GM18870 (cell line): Measurements from ENCODE around the gene IFI27.
A peak's percentile ranks its signal among the peaks of the same experiment; 100 is the strongest.
"Not testable (repeated sequence)": the region's sequence is repeated elsewhere in the genome, so short reads cannot be mapped to it uniquely, and the experiment has no call there.

ENCODE experiments used
- ATAC-seq: cut with Tn5 transposase; IDR thresholded peaks from one replicate; pipeline ENCODE4 v1.9.1; 2021; ENCODE audit warnings: moderate library complexity; ENCODE audit not compliant: unreplicated experiment

The IFI27 gene

GRCh38 chr14:94110552-94111181, at the start of gene IFI27:
Gene IFI27 (plus strand): TSS chr14:94110736.
- no peak for ATAC-seq

- ATAC-seq: no peak
These were observed 48.1 kb upstream of the IFI27 start for GRCh38 chr14:94062344-94062940.

DNA sequence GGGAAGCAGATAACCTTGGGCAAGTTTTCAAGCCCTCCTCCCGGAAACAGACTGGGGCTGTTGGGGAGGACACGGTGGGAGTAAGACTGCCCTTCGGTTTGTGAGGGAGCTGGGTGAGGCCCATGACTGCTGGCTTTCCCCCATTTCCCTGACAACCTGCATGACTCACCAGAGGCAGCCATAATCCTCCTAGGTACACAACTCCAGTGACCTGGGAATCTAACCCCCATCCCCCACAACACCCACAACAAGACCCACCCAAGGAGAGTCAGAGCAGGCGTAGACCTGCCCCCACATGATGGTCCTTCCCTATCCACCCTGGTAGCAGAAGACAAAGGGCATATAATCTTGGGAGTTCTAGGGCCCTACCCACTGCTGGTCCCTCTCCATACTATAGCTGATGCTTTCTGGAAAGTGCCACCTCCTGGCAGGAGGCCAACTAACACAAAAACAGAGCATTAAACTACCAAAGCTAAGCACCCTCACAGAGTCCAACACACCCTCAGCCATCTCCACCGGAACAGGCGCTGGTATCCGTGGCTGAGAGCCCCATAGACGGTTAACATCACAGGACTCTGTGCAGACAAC, 44.4 kb upstream of the IFI27 start:
- no peak for ATAC-seq

GRCh38 chr14:94072076-94072475, 38.5 kb upstream of the IFI27 start:
- ATAC-seq: not testable (repeated sequence)

- no peak for ATAC-seq
These were observed 36.0 kb upstream of the IFI27 start for GRCh38 chr14:94074534-94074933.

DNA sequence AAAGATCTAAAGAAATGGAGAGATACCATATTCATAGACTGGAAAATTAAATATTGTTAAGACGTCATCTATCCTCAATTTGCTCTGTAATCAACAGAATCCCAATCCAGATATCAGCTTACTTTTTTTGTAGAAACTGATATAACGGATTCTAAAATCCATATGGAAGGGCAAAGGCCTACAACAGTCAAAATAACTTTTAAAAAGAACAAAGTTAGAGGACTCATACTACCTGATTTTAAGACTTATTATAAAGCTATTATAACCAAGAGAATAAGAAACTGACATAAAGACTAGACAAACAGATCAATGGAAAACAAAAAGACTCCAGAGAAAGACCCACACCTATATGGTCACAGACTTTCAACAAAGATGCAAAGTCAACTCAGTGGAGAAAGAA, 35.5 kb upstream of the IFI27 start:
- no peak for ATAC-seq

- no peak for ATAC-seq
These were observed 33.3 kb upstream of the IFI27 start for GRCh38 chr14:94077111-94077821.

DNA sequence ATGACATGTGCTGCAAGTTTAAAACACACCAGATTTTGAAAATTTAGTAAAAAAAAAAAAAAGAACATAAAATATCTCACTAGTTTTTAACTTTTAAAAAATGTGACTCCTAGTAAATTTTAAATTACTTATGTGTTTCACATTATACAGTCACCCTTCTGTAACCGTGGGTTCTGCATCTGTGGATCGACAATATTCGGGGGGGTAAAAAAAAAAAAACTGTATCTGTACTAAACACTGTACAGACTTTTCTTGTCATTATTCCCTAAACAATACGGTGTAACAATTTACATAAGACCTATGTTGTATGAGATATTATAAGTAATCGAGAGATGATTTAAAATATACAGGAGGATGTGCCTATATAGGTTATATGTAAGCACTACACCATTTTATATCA, 32.7 kb upstream of the IFI27 start:
- no peak for ATAC-seq

- no peak for ATAC-seq
These were observed 30.5 kb upstream of the IFI27 start for GRCh38 chr14:94079891-94080620.

DNA sequence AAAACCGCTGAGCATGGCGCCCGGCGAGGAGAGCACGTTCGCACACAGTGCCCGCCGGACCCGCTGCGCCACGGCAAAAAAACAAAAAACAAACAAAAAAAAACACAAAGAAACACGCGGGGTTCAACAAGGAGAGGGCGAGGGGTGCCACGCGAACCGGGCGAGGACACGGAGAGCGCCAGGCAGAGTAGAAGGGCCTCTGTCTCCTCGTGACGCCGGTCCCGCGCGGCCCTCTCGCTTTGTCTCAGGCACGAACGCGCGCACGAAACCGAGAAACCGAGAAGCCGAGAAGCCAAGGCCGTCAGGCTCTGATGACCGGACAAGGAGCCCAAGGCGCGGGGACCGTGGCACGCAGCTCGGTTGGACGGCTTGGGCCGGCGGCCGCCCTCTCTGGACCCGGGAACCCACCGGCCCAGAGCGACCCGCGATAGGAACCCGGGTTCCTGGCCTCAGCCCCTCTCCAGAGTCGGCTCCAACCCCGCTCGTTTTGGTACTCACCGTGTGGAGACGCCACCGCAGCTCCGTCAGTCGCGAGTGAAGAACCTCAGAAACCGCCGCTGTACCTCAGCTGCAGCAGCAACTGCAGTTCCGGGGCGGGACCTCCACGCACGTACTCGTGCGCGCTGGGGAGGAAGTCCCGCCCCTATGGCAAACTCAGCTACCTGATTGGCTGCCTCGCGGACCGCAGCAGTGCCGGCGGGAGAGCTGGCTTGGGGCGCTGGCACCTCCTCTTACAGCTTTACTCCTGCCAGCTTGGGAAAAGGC, 29.7 kb upstream of the IFI27 start, which contains the start of the genes DDX24 and IFI27L1:
TSS of gene DDX24 (minus strand) at position 582 of the 765 bp plus-strand sequence. CDS start 1,460 bp downstream, outside the sequence.
TSS of gene IFI27L1 (plus strand) at position 690 of the 765 bp plus-strand sequence. CDS start 15,628 bp downstream, outside the sequence.
- peak; percentile 90 for ATAC-seq

- ATAC-seq: peak; percentile 30
These were observed 29.1 kb upstream of the IFI27 start for GRCh38 chr14:94081386-94081820.

DNA sequence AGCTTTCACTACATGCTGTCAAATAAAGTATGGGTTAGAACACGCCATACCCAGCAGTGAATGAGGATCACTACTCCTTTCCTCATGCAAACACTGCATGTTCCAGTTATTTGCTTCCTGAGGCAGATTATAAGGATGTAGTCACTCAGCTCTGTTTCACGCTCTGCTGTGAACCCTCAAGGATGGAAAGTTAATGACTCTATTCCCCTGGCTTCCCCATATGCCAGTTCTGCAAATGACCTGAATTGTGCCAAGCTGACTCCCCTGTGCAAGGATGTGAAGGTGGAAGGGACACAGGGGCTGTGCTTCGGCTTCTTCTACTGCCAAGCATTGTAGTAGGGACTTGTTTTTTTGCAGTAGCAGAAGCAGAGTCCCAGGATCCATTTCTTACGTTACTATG, 22.6 kb upstream of the IFI27 start:
- ATAC-seq: no peak

GRCh38 chr14:94088516-94088915, 22.0 kb upstream of the IFI27 start:
- no peak for ATAC-seq

DNA sequence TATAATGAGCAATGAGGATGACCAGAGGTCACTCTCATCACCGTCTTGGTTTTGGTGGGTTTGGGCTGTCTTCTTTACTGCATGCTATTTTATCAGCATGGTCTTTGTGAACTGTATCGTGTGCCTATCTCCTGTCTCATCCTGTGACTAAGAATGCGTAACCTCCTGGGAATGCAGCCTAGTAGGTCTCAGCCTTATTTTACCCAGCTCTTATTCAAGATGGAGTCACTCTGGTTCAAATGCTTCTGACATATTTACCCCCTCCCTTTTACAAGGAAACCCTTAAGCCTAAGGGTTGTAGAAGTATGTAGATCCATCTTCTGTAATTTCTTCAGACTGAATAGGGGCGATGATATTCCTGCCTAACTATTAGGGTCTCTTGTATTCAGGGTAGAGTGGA, 21.1 kb upstream of the IFI27 start:
- ATAC-seq: no peak

DNA sequence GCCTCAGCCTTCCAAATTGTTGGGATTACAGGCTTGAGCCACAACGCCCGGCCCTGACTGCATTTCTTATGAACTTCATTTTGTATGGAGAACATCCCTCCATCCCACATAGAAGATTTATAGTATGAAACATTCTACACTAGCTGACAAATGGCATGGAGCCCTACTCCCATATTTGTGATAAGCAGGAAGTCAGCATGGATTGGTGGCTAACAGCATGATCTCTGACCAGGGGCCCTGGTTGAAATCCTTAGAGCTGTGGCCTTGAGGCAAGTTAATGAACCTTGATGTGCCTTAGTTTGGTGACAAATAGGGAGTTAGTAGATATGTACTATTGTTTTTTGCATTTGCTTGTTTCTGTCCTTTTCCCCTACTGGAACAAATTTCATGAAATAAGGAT, 17.1 kb upstream of the IFI27 start:
- ATAC-seq: no peak

GRCh38 chr14:94097091-94097490, 13.4 kb upstream of the IFI27 start:
- no peak for ATAC-seq

DNA sequence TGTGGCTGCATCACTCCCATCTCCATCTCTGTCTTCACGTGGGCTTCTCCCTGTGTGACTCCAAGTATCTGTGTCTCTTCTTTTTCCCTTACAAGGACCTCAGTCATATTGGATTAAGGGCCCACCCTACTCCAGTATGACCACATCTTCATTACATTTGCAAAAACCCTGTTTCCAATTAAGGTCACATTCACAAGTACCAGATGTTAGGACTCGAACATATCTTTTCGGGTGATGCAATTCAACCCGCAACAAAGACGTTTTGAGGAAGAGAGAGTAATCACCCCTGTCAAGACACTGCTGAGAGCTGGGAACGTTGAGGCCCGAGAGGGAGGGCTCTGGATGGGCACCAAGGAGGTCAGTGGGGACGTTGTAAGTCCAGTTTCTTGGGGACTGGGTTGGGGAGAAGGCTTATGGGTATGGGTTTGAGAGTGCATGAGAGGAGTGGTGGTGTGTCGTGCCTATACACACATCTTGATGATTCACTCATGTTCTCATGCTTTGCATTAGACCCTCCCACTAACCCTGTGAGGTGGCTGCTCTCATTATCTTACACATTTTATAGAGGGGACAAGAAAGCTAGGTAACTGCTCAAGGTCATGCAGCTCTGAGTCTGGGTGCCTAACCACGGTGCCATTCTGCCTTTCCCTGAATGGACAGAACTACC, 12.1 kb upstream of the IFI27 start:
- ATAC-seq: no peak

- ATAC-seq: no peak
These were observed 11.5 kb upstream of the IFI27 start for GRCh38 chr14:94099006-94099405.

DNA sequence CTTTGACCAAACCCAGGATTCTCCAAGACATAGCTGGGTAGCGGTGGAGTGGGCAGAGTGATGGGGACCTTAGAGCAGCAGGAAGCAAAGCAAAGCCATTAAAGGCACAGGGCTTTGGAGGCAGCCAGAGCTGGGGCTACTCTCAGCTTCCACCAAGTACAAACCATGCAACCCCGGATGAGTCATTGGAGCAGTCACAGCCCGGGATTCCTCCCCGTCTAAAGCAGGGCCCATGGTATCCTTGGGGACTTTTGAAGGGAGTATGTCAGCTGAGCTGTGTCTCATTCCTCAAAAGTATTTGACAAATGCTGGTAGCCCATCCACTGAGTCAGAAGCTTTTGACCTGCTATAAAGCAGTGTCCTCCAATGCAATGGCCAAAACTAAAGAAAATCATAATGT, 9.7 kb upstream of the IFI27 start:
- ATAC-seq: no peak

- ATAC-seq: no peak
These were observed 8.8 kb upstream of the IFI27 start for GRCh38 chr14:94101748-94102147.
